ENCODE measurements around the gene AFF1. TPM values are rescaled to one million over a fixed set of nuclear protein-coding genes. Genes with fewer than 3 reads are reported as not detected.

The AFF1 gene
- total RNA-seq, 1 donor from 2014 or later: 34.1 TPM

- H3K9me3 Mint-ChIP-seq: no peaks in the 10 kb centered on the region
- no peak overlapping the region for H3K27ac Mint-ChIP-seq (ENCODE audit: unreplicated experiment)
- no peak for TF ChIP-seq CTCF (conservative IDR thresholded peaks at IDR 0.05)
- DNase-seq (ENCODE audit: low read depth, low spot score): no peak
- peaks cover 2% of the 10 kb centered on the region for H3K27me3 Mint-ChIP-seq (ENCODE audit: low read depth)
- peaks cover 13% of the 10 kb centered on the region for H3K4me1 Mint-ChIP-seq
- H3K36me3 Mint-ChIP-seq (ENCODE audit: low read depth): no peaks in the 10 kb centered on the region
- no peak overlapping the region for H3K4me3 Mint-ChIP-seq
Observed at GRCh38 chr4:86942185-86942666, 7.4 kb downstream of the AFF1 start.

GRCh38 chr4:86944964-86945781 is 10.4 kb downstream of the AFF1 start:
- H3K27ac Mint-ChIP-seq (ENCODE audit: unreplicated experiment): no peak overlapping the region
- no peak for TF ChIP-seq CTCF (conservative IDR thresholded peaks at IDR 0.05)
- DNase-seq (ENCODE audit: low read depth, low spot score): no peak
- no peaks in the 10 kb centered on the region for H3K27me3 Mint-ChIP-seq (ENCODE audit: low read depth)
- no peaks in the 10 kb centered on the region for H3K9me3 Mint-ChIP-seq
- no peak overlapping the region for H3K4me3 Mint-ChIP-seq
- peaks cover 23% of the 10 kb centered on the region for H3K4me1 Mint-ChIP-seq
- no peaks in the 10 kb centered on the region for H3K36me3 Mint-ChIP-seq (ENCODE audit: low read depth)

- Mint-ChIP-seq H3K4me1 (peaks cover 38% of the 10 kb centered on the region), H3K27ac (ENCODE audit: unreplicated experiment) (no peak overlapping the region), H3K27me3 (ENCODE audit: low read depth) (no peaks in the 10 kb centered on the region), H3K36me3 (ENCODE audit: low read depth) (no peaks in the 10 kb centered on the region), H3K9me3 (no peaks in the 10 kb centered on the region), H3K4me3 (no peak overlapping the region)
- DNase-seq (ENCODE audit: low read depth, low spot score): no peak
- TF ChIP-seq CTCF (conservative IDR thresholded peaks at IDR 0.05): no peak
Observed at GRCh38 chr4:86946868-86947500, 12.2 kb downstream of the AFF1 start.

GRCh38 chr4:86947501-86948120 is 12.8 kb downstream of the AFF1 start:
- Mint-ChIP-seq H3K27me3 (ENCODE audit: low read depth) (no peaks in the 10 kb centered on the region), H3K27ac (ENCODE audit: unreplicated experiment) (no peak overlapping the region), H3K4me3 (no peak overlapping the region), H3K4me1 (peaks cover 40% of the 10 kb centered on the region), H3K9me3 (no peaks in the 10 kb centered on the region), H3K36me3 (ENCODE audit: low read depth) (no peaks in the 10 kb centered on the region)
- no peak for TF ChIP-seq CTCF (conservative IDR thresholded peaks at IDR 0.05)
- no peak for DNase-seq (ENCODE audit: low read depth, low spot score)

- peaks cover 42% of the 10 kb centered on the region for H3K4me1 Mint-ChIP-seq
- no peak overlapping the region for H3K4me3 Mint-ChIP-seq
- no peaks in the 10 kb centered on the region for H3K36me3 Mint-ChIP-seq (ENCODE audit: low read depth)
- H3K27me3 Mint-ChIP-seq (ENCODE audit: low read depth): no peaks in the 10 kb centered on the region
- no peak for DNase-seq (ENCODE audit: low read depth, low spot score)
- TF ChIP-seq CTCF (conservative IDR thresholded peaks at IDR 0.05): no peak
- no peak overlapping the region for H3K27ac Mint-ChIP-seq (ENCODE audit: unreplicated experiment)
- no peaks in the 10 kb centered on the region for H3K9me3 Mint-ChIP-seq
Observed at GRCh38 chr4:86948276-86948675, 13.5 kb downstream of the AFF1 start.
